ENCODE measurements around the gene TROAP. TPM values are rescaled to one million over a fixed set of nuclear protein-coding genes. Genes with fewer than 3 reads are reported as not detected.
"Not testable (repeated sequence)": the region's sequence is repeated elsewhere in the genome, so short reads cannot be mapped to it uniquely, and the experiment has no call there.

TROAP gene
- total RNA-seq, 4 donors from 2014 or later: 0.30 to 6.5 (median 3.1) TPM; not detected in 1

- Histone ChIP-seq H3K4me3 (no peak overlapping the region), H3K36me3 (no peaks in the 10 kb centered on the region), H3K27ac (no peak overlapping the region), H3K4me1 (peaks cover 0 to 38% (median 16%) of the 10 kb centered on the region in 4 donors), H3K9me3 (no peaks in the 10 kb centered on the region), H3K27me3 (peaks cover 0 to 75% of the 10 kb centered on the region in 2 donors)
- WGBS, 2 donors: 52 to 58% methylated on average over 5 of the region's 6 CpGs
- no peak for TF ChIP-seq CTCF (IDR thresholded peaks at IDR 0.05)
- TF ChIP-seq POLR2A (IDR thresholded peaks at IDR 0.05): no peak
- no peak for DNase-seq (ENCODE audit: low spot score in 2 of 2)
Observed at GRCh38 chr12:49298160-49298559, 24.9 kb upstream of the TROAP start.

- no peaks in the 10 kb centered on the region for H3K9me3 ChIP-seq
- no peak overlapping the region for H3K27ac ChIP-seq
- TF ChIP-seq EP300 (IDR thresholded peaks at IDR 0.05) (no peak), CTCF (IDR thresholded peaks at IDR 0.05) (no peak), POLR2A (IDR thresholded peaks at IDR 0.05) (no peak)
- no peak for DNase-seq (ENCODE audit: low spot score in 2 of 2)
- WGBS, 2 donors: 71 to 72% methylated on average over 4 of the region's 4 CpGs
- H3K27me3 ChIP-seq: peaks cover 0 to 48% of the 10 kb centered on the region in 2 donors
- no peaks in the 10 kb centered on the region for H3K36me3 ChIP-seq
- no peak overlapping the region for H3K4me3 ChIP-seq
- peaks cover 0 to 12% (median 8%) of the 10 kb centered on the region in 4 donors for H3K4me1 ChIP-seq
Observed at GRCh38 chr12:49301760-49302159, 21.3 kb upstream of the TROAP start.

GRCh38 chr12:49304161-49304560, 18.9 kb upstream of the TROAP start:
- Histone ChIP-seq H3K9me3 (no peaks in the 10 kb centered on the region), H3K27me3 (peaks cover 0 to 33% of the 10 kb centered on the region in 2 donors), H3K4me3 (no peak overlapping the region), H3K4me1 (no peaks in the 10 kb centered on the region), H3K27ac (no peak overlapping the region), H3K36me3 (no peaks in the 10 kb centered on the region)
- 67 to 72% methylated on average over 2 of the region's 2 CpGs for WGBS, 2 donors
- TF ChIP-seq POLR2A (IDR thresholded peaks at IDR 0.05) (no peak), CTCF (IDR thresholded peaks at IDR 0.05) (no peak), EP300 (IDR thresholded peaks at IDR 0.05) (no peak)
- no peak for DNase-seq (ENCODE audit: low spot score in 2 of 2)

- DNase-seq (ENCODE audit: low spot score in 2 of 2): no peak
- Histone ChIP-seq H3K9me3 (no peaks in the 10 kb centered on the region), H3K27ac (no peak overlapping the region), H3K4me3 (no peak overlapping the region), H3K36me3 (no peaks in the 10 kb centered on the region), H3K27me3 (peaks cover 0 to 25% of the 10 kb centered on the region in 2 donors), H3K4me1 (no peaks in the 10 kb centered on the region)
- 78 to 79% methylated on average over 6 of the region's 6 CpGs for WGBS, 2 donors
- TF ChIP-seq CTCF (IDR thresholded peaks at IDR 0.05) (no peak), POLR2A (IDR thresholded peaks at IDR 0.05) (no peak), EP300 (IDR thresholded peaks at IDR 0.05) (no peak)
Observed at GRCh38 chr12:49305762-49306510, 17.1 kb upstream of the TROAP start.

- peaks cover 0 to 17% of the 10 kb centered on the region in 2 donors for H3K27me3 ChIP-seq
- no peak for DNase-seq (ENCODE audit: low spot score in 2 of 2)
- no peaks in the 10 kb centered on the region for H3K36me3 ChIP-seq
- no peaks in the 10 kb centered on the region for H3K9me3 ChIP-seq
- H3K27ac ChIP-seq: no peak overlapping the region
- no peak for TF ChIP-seq POLR2A (IDR thresholded peaks at IDR 0.05)
- no peaks in the 10 kb centered on the region for H3K4me1 ChIP-seq
- 82 to 88% methylated on average over 7 of the region's 7 CpGs for WGBS, 2 donors
- H3K4me3 ChIP-seq: no peak overlapping the region
Observed at GRCh38 chr12:49309386-49309785, 13.7 kb upstream of the TROAP start.

GRCh38 chr12:49310451-49311000, 12.5 kb upstream of the TROAP start:
- 73 to 83% methylated on average over 2 to 3 of the region's 3 CpGs for WGBS, 2 donors
- H3K36me3 ChIP-seq, H3K9me3 ChIP-seq: not testable (repeated sequence)

More at GRCh38 chr12:49310451-49311000, 12.5 kb upstream of the TROAP start:
- H3K4me1 ChIP-seq; DNase-seq (ENCODE audit: low spot score in 2 of 2); H3K4me3 ChIP-seq; H3K27ac ChIP-seq: not testable (repeated sequence)
- H3K27me3 ChIP-seq: peaks cover 0 to 17% of the 10 kb centered on the region in 2 donors

Measured in tibial nerve (tissue), 4 donors.